ENCODE results near the gene MRI1. TPM values are rescaled to one million over a fixed set of nuclear protein-coding genes. Genes with fewer than 3 reads are reported as not detected.

The MRI1 gene
- total and polyA plus RNA-seq, 2 of the 4 experiments (the other 2 are of a cell fraction) = 26.7 to 37.6 TPM

DNA sequence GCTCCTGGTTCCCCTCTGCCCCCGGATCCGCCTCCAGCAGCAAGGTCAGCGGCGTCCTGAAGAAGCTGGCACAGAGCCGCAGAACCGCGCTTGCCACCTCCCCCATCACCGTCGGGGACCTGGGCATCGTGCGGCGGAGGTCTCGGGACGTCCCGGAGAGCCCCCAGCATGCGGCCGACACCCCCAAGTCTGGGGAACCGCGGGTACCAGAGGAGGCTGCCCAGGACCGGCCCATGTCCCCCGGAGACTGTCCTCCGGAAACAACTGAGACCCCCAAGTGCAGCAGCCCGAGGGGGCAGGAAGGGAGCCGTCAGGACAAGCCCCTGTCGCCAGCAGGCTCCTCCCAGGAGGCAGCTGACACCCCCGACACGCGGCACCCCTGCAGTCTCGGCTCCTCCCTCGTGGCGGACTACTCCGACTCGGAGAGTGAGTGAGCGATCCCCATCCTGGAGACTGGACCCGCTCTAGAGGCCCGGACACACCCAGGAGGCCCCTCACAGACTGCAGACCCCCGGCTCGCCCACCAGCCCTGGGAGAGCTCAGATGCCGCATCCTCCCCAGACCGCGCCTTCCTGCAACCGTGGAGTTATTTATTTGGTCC, 1.6 kb upstream of the MRI1 start:
- Histone ChIP-seq H3K9me1 (ENCODE audit: insufficient read depth, low read length) (no peaks in the 10 kb centered on the region; the same call in 1 of the 2 replicates), H2BK20ac (ENCODE audit: low read depth, low read length) (no peak overlapping the region), H3K9me3 (ENCODE audit: control insufficient read depth, insufficient read depth, low read length) (no peaks in the 10 kb centered on the region), H4K8ac (ENCODE audit: low read depth in 2 of 2, low read length in 2 of 2) (no peak overlapping the region), H4K20me1 (ENCODE audit: insufficient read depth, low read length) (0 out of 2 replicates have a peak, but pooled peaks cover 8% of the 10 kb centered on the region), H3K56ac (ENCODE audit: extremely low read depth, insufficient read depth, low read length) (no peak overlapping the region), H3K4me3 (ENCODE audit: insufficient read depth, low read depth, low read length) (no peak overlapping the region), H3K4me2 (ENCODE audit: low read depth, low read length) (no peak overlapping the region), H2BK5ac (ENCODE audit: low read depth, low read length, poor library complexity, severe bottlenecking) (no peak overlapping the region), H3K27me3 (ENCODE audit: control insufficient read depth, insufficient read depth, low read length) (no peaks in the 10 kb centered on the region), H3K4ac (ENCODE audit: low read depth, low read length) (no peak overlapping the region), H3K4me1 (ENCODE audit: control insufficient read depth, insufficient read depth, low read length) (peaks cover 7% of the 10 kb centered on the region), H2AK5ac (ENCODE audit: low read depth, low read length) (no peak overlapping the region), H3K18ac (ENCODE audit: low read depth, low read length) (no peak overlapping the region), H2BK15ac (ENCODE audit: low read depth, low read length) (no peak overlapping the region), H4K5ac (ENCODE audit: low read depth, low read length) (no peak overlapping the region), H3K14ac (replicated peaks; ENCODE audit: low read depth, low read length) (no peak overlapping the region), H2AK9ac (replicated peaks; ENCODE audit: low read depth, low read length, poor library complexity) (no peak overlapping the region), H2AFZ (replicated peaks; ENCODE audit: low read length, poor library complexity) (no peak overlapping the region), H2BK120ac (ENCODE audit: low read depth, low read length) (no peak overlapping the region), H4K91ac (ENCODE audit: insufficient read depth, low read depth, low read length) (no peak overlapping the region), H3K79me1 (ENCODE audit: low read depth in 1 of 2, low read length in 2 of 2) (peaks cover 18 to 40% of the 10 kb centered on the region in 2 experiments), H3K27ac (ENCODE audit: insufficient read depth, low read length) (no peak overlapping the region), H3K23ac (ENCODE audit: low read depth, low read length) (no peak overlapping the region), H3K36me3 (ENCODE audit: control insufficient read depth, insufficient read depth, low read length) (peaks cover 54% of the 10 kb centered on the region), H3K9ac (ENCODE audit: low read depth, low read length) (no peak overlapping the region)
- POLR2A ChIA-PET (ENCODE audit: unreplicated experiment) = no interaction called here
- no peak for TF ChIP-seq RCOR1 (IDR thresholded peaks at IDR 0.05; ENCODE audit: insufficient replicate concordance, low read length)
- no peak for TF ChIP-seq MXI1 (IDR thresholded peaks at IDR 0.05; ENCODE audit: borderline replicate concordance, low read depth, low read length)
- TF ChIP-seq FOS (IDR thresholded peaks at IDR 0.05; ENCODE audit: low read depth, low read length) = no peak
- no peak for TF ChIP-seq MAFK (IDR thresholded peaks at IDR 0.05; ENCODE audit: low read depth, low read length)
- no peak for TF ChIP-seq CHD1 (IDR thresholded peaks at IDR 0.05; ENCODE audit: low read depth, low read length)
- no peak for TF ChIP-seq RFX5 (IDR thresholded peaks at IDR 0.05; ENCODE audit: low read depth, low read length)
- TF ChIP-seq MAZ (IDR thresholded peaks at IDR 0.05; ENCODE audit: borderline replicate concordance, low read depth, low read length) = no peak
- dilution Hi-C loops (cut with HindIII; ENCODE audit: low sequenced_read_pairs, unreplicated experiment) = no loop called here
- DNase-seq = no peak
- CTCF ChIA-PET = no interaction called here
- BruUV-seq (replicated peaks) = no TSS peak
- intact Hi-C loops (cut with micrococcal nuclease) = no loop called here
- ATAC-seq (ENCODE audit: low read depth) = no peak
- in situ Hi-C loops (cut with MboI; ENCODE audit: low sequenced_read_pairs) = loop anchor here (25.0 kb wide), 1 partner anchor 325 kb away; the partner anchor contains the start of genes C19orf67 and SAMD1
- 91% methylated on average over 25 of the region's 42 CpGs; no CpG with 5 or more reads in 1 of the 2 experiments for WGBS, 2 experiments (ENCODE audit: extremely low coverage in 2 of 2, insufficient read length in 1 of 2)

Data from IMR-90 (cell line).